Adrenal gland (tissue), 12 donors: ENCODE measurements around the gene SVBP. TPM values are rescaled to one million over a fixed set of nuclear protein-coding genes. Genes with fewer than 3 reads are reported as not detected.

Experiments used
- DNase-seq, 7 donors: peaks; one replicate each; pipeline ENCODE4 v3.0.0-alpha.2; 2019 to 2020
- H3K27ac ChIP-seq, 5 donors: fragments of 200-600 bp; sonication (generic) in 4 of 5; 1 replicate in 3 of 5; 2 replicates in 2 of 5; pipeline versions ENCODE4 v1.5.1 to v1.8.0; 2016 to 2020; ENCODE audit warnings: mild to moderate bottlenecking in 1 of 5
- H3K27me3 ChIP-seq: fragments of 200-600 bp; 2 replicates; pipeline ENCODE4 v1.8.0; 2021
- H3K36me3 ChIP-seq, 2 donors: fragments of 200-600 bp; replicated peaks in 1 of 2; 1 replicate in 1 of 2; 2 replicates in 1 of 2; pipeline versions ENCODE4 v1.5.1 to v1.8.0; 2018 to 2022
- H3K4me1 ChIP-seq, 2 donors: fragments of 200-600 bp; replicated peaks in 1 of 2; 1 replicate in 1 of 2; 2 replicates in 1 of 2; pipeline versions ENCODE4 v1.5.1 to v1.8.0; 2018 to 2021
- H3K4me3 ChIP-seq, 4 donors: fragments of 200-600 bp; sonication (generic) in 3 of 4; one replicate each; pipeline ENCODE4 v1.5.1; 2016 to 2018
- H3K9me3 ChIP-seq, 3 donors: fragments of 200-600 bp; sonication (generic) in 1 of 3; replicated peaks in 1 of 3; 1 replicate in 2 of 3; 2 replicates in 1 of 3; pipeline versions ENCODE4 v1.5.1 to v1.8.0; 2016 to 2021
- POLR2A ChIP-seq, 2 donors: fragments of 450-650 bp; IDR thresholded peaks; one replicate each; pipeline ENCODE4 v1.6.1; 2017; ENCODE audit warnings: antibody characterized with exemption in 2 of 2, mild to moderate bottlenecking in 2 of 2, moderate library complexity in 1 of 2
- WGBS, 4 donors: extraction: QIAGEN DNeasy Blood & Tissue Kit in 2 of 4; methylation state at CpG; one replicate each; pipeline versions ENCODE4 v1.1.5 to v1.1.7; 2013 to 2017; 5-methylcytosine and 5-hydroxymethylcytosine counted together
- intact Hi-C, 2 donors: fragments of 100-400 bp; cut with DNase I; formaldehyde crosslinking; loops; one replicate each; pipeline versions ENCODE4 v1.14.1 to v1.15.0; 2022 to 2023
- polyA plus RNA-seq, 3 donors: library from polyadenylated mRNA; stranded (reverse); fragments of 200-250 nt in 2 of 3; fragments of 350-450 nt in 1 of 3; fragmentation: Illumina TruSeq in 1 of 3; extraction: RNeasy Lipid Tissue Mini Kit (QIAGEN cat#74804) in 1 of 3; gene quantifications; one replicate each; pipeline ENCODE4 v1.2.3, GENCODE V29; 2013 to 2014
- total RNA-seq, 9 donors: library from RNA; depleted of rRNA in 4 of 9; stranded (reverse); fragments of >200 nt in 4 of 9; fragments of 120-200 nt in 1 of 9; fragmentation: NEBNext Ultra II Directional in 1 of 9; extraction: Animal tissue kit (Norgen Biotek cat#: 25700) in 1 of 9; gene quantifications; one replicate each; pipeline versions ENCODE4 v1.1.0 to v1.2.4, GENCODE V29; 2013 to 2023
- TF ChIP-seq, protein P1 (sequence below), 6 experiments: fragments of 450-650 bp in 4 of 6; fragments of 200-600 bp in 2 of 6; sonication (generic) in 1 of 6; IDR thresholded peaks; 1 replicate in 5 of 6; 2 replicates in 1 of 6; pipeline versions ENCODE4 v1.5.1 to v1.8.0; 2016 to 2021; ENCODE audit warnings: antibody characterized with exemption in 6 of 6, mild to moderate bottlenecking in 2 of 6, moderate library complexity in 1 of 6
- donor health status: healthy with polysubstance abuse.
- donor health status: Bipolar disorder and iron deficiency.
- donor health status: DM: yes; HTN: yes; CAD: no.
- donor health status: DM: no; HTN: no; CAD: no.
- donor health status: DM: no; HTN: no; CAD: no.
- donor health status: DM: yes; HTN: yes; CAD: no.

Gene SVBP
- total and polyA plus RNA-seq, 12 donors: 4.5 to 41.3 (median 17.2) TPM

GRCh38 chr1:42847721-42848460, 30.7 kb upstream of the SVBP start:
- no peaks in the 10 kb centered on the region for H3K9me3 ChIP-seq
- peaks cover 0 to 7% of the 10 kb centered on the region in 2 donors for H3K36me3 ChIP-seq
- intact Hi-C loops: no loop called here
- 66 to 74% (median 73%) methylated on average over 6 of the region's 6 CpGs for WGBS, 4 donors
- peaks cover 0 to 30% of the 10 kb centered on the region in 2 donors for H3K4me1 ChIP-seq
- no peak overlapping the region for H3K4me3 ChIP-seq
- H3K27me3 ChIP-seq: no peaks in the 10 kb centered on the region
- DNase-seq: no peak
- no peak overlapping the region for H3K27ac ChIP-seq
- TF ChIP-seq, protein P1, sequence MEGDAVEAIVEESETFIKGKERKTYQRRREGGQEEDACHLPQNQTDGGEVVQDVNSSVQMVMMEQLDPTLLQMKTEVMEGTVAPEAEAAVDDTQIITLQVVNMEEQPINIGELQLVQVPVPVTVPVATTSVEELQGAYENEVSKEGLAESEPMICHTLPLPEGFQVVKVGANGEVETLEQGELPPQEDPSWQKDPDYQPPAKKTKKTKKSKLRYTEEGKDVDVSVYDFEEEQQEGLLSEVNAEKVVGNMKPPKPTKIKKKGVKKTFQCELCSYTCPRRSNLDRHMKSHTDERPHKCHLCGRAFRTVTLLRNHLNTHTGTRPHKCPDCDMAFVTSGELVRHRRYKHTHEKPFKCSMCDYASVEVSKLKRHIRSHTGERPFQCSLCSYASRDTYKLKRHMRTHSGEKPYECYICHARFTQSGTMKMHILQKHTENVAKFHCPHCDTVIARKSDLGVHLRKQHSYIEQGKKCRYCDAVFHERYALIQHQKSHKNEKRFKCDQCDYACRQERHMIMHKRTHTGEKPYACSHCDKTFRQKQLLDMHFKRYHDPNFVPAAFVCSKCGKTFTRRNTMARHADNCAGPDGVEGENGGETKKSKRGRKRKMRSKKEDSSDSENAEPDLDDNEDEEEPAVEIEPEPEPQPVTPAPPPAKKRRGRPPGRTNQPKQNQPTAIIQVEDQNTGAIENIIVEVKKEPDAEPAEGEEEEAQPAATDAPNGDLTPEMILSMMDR (IDR thresholded peaks at IDR 0.05): no peak
- TF ChIP-seq POLR2A (IDR thresholded peaks at IDR 0.05): no peak

DNA sequence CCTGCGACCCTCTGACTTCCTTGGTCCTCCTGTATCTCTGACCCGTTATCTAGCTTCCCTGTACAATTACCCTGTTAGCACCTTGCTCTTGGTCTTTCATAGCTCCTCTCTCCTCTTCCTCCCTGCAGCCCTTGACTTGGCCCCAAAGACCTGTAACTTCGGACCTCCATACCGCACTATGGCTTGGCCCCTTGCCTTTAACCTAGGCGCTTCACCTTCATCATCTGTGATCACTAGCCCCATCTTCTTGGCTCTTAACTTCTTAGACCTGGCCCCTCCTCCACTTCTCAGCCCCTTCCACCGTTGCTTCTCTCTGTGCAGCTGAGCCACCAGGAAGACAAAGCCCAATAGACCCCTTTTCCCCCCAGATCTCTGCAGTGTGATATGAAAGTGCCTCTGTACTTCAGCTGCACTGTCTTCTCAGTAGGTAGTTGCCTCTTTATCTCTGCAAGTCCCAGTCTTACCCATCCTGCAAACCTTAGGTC, 30.0 kb upstream of the SVBP start:
- Histone ChIP-seq H3K27ac (peak overlapping the region in 2 of 5 donors; percentile 70 to 71), H3K4me3 (peak overlapping the region in 3 of 4 donors; percentile 52 to 87 (median 71)), H3K4me1 (peaks cover 0 to 30% of the 10 kb centered on the region in 2 donors), H3K36me3 (peaks cover 0 to 11% of the 10 kb centered on the region in 2 donors), H3K27me3 (no peaks in the 10 kb centered on the region), H3K9me3 (no peaks in the 10 kb centered on the region)
- no peak for DNase-seq
- 9 to 11% (median 10%) methylated on average over 6 of the region's 6 CpGs for WGBS, 4 donors
- TF ChIP-seq POLR2A (IDR thresholded peaks at IDR 0.05): no peak
- TF ChIP-seq, protein P1 (IDR thresholded peaks at IDR 0.05): no peak
- intact Hi-C loops: no loop called here

DNA sequence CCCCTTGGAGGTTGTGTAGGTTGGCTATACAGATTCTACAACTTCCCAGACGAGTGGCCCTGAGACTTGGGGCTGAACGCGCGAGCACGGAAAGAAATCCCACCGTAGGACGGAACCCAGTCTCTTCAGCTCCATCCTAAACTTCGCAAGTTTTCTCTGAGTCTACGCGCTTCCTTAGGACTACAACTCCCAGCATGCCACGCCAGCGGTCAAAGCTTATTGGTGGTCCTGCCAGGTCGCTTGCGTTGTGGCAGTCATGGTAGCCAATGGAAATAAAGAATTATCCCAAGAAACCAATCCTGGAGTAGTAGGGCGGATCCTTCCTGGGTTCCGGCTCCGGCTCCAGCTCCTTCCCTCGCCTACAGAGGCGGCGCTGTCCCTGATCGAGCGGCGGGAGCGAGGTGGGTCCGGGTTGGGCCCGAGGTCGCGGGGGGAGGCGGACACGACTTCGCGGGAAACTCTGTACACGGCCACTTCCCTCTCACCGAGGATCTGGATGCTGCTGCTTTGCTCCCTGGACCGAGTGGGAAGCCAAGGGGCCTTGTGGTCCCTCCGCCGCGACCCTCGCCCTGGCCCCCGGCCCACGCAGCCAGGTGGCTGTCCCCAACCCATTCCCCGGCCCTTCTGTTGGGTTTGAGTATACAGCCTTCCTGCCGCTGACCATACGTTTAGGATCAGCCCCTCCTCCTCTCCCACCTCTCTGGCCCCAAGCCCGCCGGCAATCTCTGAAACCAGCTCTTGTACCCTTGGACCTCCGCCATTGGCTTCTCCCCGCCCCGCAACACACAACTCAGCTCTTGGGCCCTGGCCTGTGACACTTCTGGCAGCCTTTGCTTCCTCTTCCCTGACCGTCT, 29.3 kb upstream of the SVBP start, which contains the start of gene ZNF691:
ZNF691 (plus strand) TSS at position 357 of the 854 bp plus-strand sequence. CDS start 3,046 bp downstream, outside the sequence.
- intact Hi-C loops: no loop called here
- H3K27ac ChIP-seq: peak within 1 kb of the TSS in 4 of 5 donors; percentile 33 to 80 (median 70)

More for the DNA sequence above, 29.3 kb upstream of the SVBP start, which contains the start of gene ZNF691:
- H3K9me3 ChIP-seq: no peaks in the 10 kb centered on the region
- peak within 1 kb of the TSS; percentile 52 to 88 (median 79) for H3K4me3 ChIP-seq
- H3K36me3 ChIP-seq: peaks cover 0 to 11% of the 10 kb centered on the region in 2 donors
- TF ChIP-seq, protein P1 (IDR thresholded peaks at IDR 0.05): peak; percentile 6 to 48 (median 22)
- peak; percentile 62 to 67 for TF ChIP-seq POLR2A (IDR thresholded peaks at IDR 0.05)
- H3K27me3 ChIP-seq: no peaks in the 10 kb centered on the region
- peak; percentile 91 to 99 (median 96) for DNase-seq
- 1 to 2% (median 1%) methylated on average over 24 to 50 of the region's 50 CpGs for WGBS, 4 donors
- peaks cover 0 to 30% of the 10 kb centered on the region in 2 donors for H3K4me1 ChIP-seq
